Astrocyte (in vitro differentiated cells and primary cell): Measurements from ENCODE around the gene PCA3. TPM values are rescaled to one million over a fixed set of nuclear protein-coding genes. Genes with fewer than 3 reads are reported as not detected.

Experiments
- DNase-seq: peaks from one replicate; pipeline ENCODE4 v3.0.0-alpha.2; 2010; ENCODE audit warnings: low read depth
- FAIRE-seq: peaks from 2 replicates; lab custom pipeline; 2011; peaks lifted over from hg19 to GRCh38; lab: Jason Lieb, UNC
- H2AFZ ChIP-seq: 2 replicates; pipeline ENCODE4 v1.6.0; 2012; ENCODE audit warnings: low read depth, low read length, inconsistent platforms
- H3K27ac ChIP-seq: 2 replicates; pipeline ENCODE4 v1.5.1; 2011; ENCODE audit warnings: low read depth, low read length, inconsistent platforms
- H3K27me3 ChIP-seq: 2 replicates; pipeline ENCODE4 v1.6.0; 2011; ENCODE audit warnings: low read length, inconsistent platforms; ENCODE audit not compliant: insufficient read depth
- H3K36me3 ChIP-seq: 2 replicates; pipeline ENCODE4 v1.5.1; 2011; ENCODE audit warnings: low read length, inconsistent platforms; ENCODE audit not compliant: insufficient read depth
- H3K4me1 ChIP-seq: 2 replicates; pipeline ENCODE4 v1.5.1; 2011; ENCODE audit warnings: low read length, inconsistent platforms; ENCODE audit not compliant: insufficient read depth
- H3K4me2 ChIP-seq: 2 replicates; pipeline ENCODE4 v1.6.0; 2012; ENCODE audit warnings: low read length, inconsistent platforms
- H3K4me3 ChIP-seq: 2 replicates; pipeline ENCODE4 v1.5.1; 2011; ENCODE audit warnings: low read depth, mild to moderate bottlenecking, low read length, inconsistent platforms; ENCODE audit not compliant: insufficient read depth
- H3K79me2 ChIP-seq: 2 replicates; pipeline ENCODE4 v1.6.0; 2012; ENCODE audit warnings: mild to moderate bottlenecking, low read length, inconsistent platforms; ENCODE audit not compliant: insufficient read depth
- H3K9ac ChIP-seq: 2 replicates; pipeline ENCODE4 v1.6.0; 2012; ENCODE audit warnings: mild to moderate bottlenecking, low read length, inconsistent platforms
- H3K9me3 ChIP-seq: 2 replicates; pipeline ENCODE4 v1.5.1; 2012; ENCODE audit warnings: low read depth, mild to moderate bottlenecking, low read length, inconsistent platforms; ENCODE audit not compliant: insufficient read depth
- H4K20me1 ChIP-seq: 2 replicates; pipeline ENCODE4 v1.6.0; 2012; ENCODE audit warnings: low read length, inconsistent platforms; ENCODE audit not compliant: insufficient read depth
- H3K27ac Mint-ChIP-seq: one replicate; pipeline ENCODE4 v1.8.0; 2021; ENCODE audit warnings: mild to moderate bottlenecking, mixed read lengths; ENCODE audit not compliant: unreplicated experiment
- H3K27me3 Mint-ChIP-seq: one replicate; pipeline ENCODE4 v1.8.0; 2021; ENCODE audit warnings: low read depth, mixed read lengths; ENCODE audit not compliant: unreplicated experiment
- H3K36me3 Mint-ChIP-seq: one replicate; pipeline ENCODE4 v1.8.0; 2021; ENCODE audit warnings: low read depth, mixed read lengths; ENCODE audit not compliant: unreplicated experiment
- H3K4me1 Mint-ChIP-seq: one replicate; pipeline ENCODE4 v1.8.0; 2021; ENCODE audit warnings: low read depth, mixed read lengths; ENCODE audit not compliant: unreplicated experiment
- H3K4me3 Mint-ChIP-seq: one replicate; pipeline ENCODE4 v1.8.0; 2021; ENCODE audit warnings: mild to moderate bottlenecking, moderate library complexity, mixed read lengths; ENCODE audit not compliant: unreplicated experiment
- H3K9me3 Mint-ChIP-seq: one replicate; pipeline ENCODE4 v1.8.0; 2021; ENCODE audit warnings: mild to moderate bottlenecking, mixed read lengths; ENCODE audit not compliant: unreplicated experiment
- EZH2 ChIP-seq: IDR thresholded peaks from 2 replicates; pipeline ENCODE4 v1.6.1; 2012; ENCODE audit warnings: mild to moderate bottlenecking, low read length, inconsistent platforms; ENCODE audit not compliant: insufficient read depth
- total RNA-seq: library from RNA; stranded (reverse); gene quantifications from 2 replicates; pipeline ENCODE4 v1.2.1, GENCODE V29; 2021
- TF ChIP-seq, protein P1 (sequence below): IDR thresholded peaks from 2 replicates; pipeline ENCODE4 v1.5.1; 2011; ENCODE audit warnings: low read depth, mild to moderate bottlenecking, inconsistent platforms, low read length, moderate library complexity; ENCODE audit not compliant: insufficient read depth

The PCA3 gene
- total RNA-seq, 1 donor from 2014 or later, result not detected

DNA sequence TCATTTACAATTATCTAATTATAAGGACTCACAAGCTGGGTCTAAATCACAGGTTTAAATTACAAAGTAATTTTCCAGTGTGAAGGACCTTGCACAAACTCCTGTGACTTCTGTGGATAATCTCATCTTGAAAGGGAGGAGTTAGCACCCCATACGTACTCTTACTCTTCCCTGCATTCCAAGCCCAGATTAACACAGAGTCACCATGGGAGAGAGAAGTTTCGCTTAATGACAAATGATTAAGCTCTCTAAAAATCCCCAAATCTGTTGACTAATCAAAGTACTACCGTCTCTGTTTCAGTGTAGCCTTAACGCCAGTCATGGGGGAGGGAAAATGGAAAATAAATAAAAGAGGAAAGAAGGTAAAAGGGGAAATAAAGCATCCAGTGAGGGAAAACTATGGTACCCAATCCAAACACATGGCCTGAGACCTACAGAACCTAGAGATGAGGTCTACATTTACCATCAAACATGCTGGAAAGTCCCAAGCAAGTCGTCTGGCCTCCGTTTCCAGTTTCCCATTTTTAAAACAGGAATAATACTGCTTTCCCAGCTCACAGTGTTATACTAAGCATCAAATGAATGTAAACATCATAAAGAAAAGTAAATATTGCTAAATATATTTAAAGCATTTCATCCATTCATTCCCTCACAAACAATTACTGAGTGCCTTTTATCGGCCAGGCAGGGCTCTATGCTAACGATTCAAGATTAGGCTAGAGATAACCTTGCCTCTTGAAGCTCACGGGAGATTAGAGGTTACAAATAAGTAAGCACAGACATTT is 63.2 kb downstream of the PCA3 start:
- Histone ChIP-seq H3K4me3 (no peak overlapping the region), H3K27ac (no peak overlapping the region), H3K4me2 (no peak overlapping the region), H3K9me3 (no peaks in the 10 kb centered on the region), H3K9ac (no peak overlapping the region), H4K20me1 (no peaks in the 10 kb centered on the region), H2AFZ (no peak overlapping the region), H3K36me3 (no peaks in the 10 kb centered on the region), H3K4me1 (no peaks in the 10 kb centered on the region), H3K27me3 (no peaks in the 10 kb centered on the region), H3K79me2 (no peaks in the 10 kb centered on the region)
- H3K4me3 Mint-ChIP-seq, result no peak overlapping the region
- FAIRE-seq (no peak), DNase-seq (no peak)
- no peaks in the 10 kb centered on the region for H3K4me1 Mint-ChIP-seq
- H3K27me3 Mint-ChIP-seq, result no peaks in the 10 kb centered on the region
- peaks cover 2% of the 10 kb centered on the region for H3K9me3 Mint-ChIP-seq
- TF ChIP-seq, protein P1, sequence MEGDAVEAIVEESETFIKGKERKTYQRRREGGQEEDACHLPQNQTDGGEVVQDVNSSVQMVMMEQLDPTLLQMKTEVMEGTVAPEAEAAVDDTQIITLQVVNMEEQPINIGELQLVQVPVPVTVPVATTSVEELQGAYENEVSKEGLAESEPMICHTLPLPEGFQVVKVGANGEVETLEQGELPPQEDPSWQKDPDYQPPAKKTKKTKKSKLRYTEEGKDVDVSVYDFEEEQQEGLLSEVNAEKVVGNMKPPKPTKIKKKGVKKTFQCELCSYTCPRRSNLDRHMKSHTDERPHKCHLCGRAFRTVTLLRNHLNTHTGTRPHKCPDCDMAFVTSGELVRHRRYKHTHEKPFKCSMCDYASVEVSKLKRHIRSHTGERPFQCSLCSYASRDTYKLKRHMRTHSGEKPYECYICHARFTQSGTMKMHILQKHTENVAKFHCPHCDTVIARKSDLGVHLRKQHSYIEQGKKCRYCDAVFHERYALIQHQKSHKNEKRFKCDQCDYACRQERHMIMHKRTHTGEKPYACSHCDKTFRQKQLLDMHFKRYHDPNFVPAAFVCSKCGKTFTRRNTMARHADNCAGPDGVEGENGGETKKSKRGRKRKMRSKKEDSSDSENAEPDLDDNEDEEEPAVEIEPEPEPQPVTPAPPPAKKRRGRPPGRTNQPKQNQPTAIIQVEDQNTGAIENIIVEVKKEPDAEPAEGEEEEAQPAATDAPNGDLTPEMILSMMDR, result no peak
- no peak for TF ChIP-seq EZH2
- no peak overlapping the region for H3K27ac Mint-ChIP-seq
- peaks cover 2% of the 10 kb centered on the region for H3K36me3 Mint-ChIP-seq

DNA sequence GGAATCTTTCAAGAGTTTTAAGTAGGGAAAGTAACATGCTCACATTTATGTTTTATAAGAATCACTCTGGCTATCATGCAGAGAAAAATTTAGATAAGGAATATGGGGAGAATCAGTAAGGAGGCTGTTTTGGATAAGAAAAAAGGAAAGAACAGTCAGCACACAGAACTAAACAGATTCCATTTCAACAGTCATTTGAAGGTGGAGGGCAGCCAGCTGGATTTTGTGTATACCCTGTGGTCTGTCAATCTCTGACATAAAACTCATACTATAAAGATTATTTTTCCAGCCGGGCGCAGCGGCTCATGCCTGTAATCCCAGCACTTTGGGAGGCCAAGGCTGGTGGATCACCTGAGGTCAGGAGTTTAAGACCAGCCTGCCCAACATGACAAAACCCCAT is 64.2 kb downstream of the PCA3 start:
- Histone ChIP-seq H2AFZ (no peak overlapping the region), H3K4me1 (no peaks in the 10 kb centered on the region), H3K27me3 (no peaks in the 10 kb centered on the region), H3K4me2 (no peak overlapping the region), H3K9ac (no peak overlapping the region), H3K4me3 (no peak overlapping the region), H3K27ac (no peak overlapping the region), H3K79me2 (no peaks in the 10 kb centered on the region), H4K20me1 (no peaks in the 10 kb centered on the region), H3K9me3 (no peaks in the 10 kb centered on the region), H3K36me3 (no peaks in the 10 kb centered on the region)
- TF ChIP-seq, protein P1, result no peak
- no peak for TF ChIP-seq EZH2
- Mint-ChIP-seq H3K27me3 (no peaks in the 10 kb centered on the region), H3K27ac (no peak overlapping the region), H3K4me1 (no peaks in the 10 kb centered on the region), H3K36me3 (peaks cover 2% of the 10 kb centered on the region), H3K4me3 (no peak overlapping the region), H3K9me3 (peaks cover 2% of the 10 kb centered on the region)
- no peak for FAIRE-seq
- no peak for DNase-seq

DNA sequence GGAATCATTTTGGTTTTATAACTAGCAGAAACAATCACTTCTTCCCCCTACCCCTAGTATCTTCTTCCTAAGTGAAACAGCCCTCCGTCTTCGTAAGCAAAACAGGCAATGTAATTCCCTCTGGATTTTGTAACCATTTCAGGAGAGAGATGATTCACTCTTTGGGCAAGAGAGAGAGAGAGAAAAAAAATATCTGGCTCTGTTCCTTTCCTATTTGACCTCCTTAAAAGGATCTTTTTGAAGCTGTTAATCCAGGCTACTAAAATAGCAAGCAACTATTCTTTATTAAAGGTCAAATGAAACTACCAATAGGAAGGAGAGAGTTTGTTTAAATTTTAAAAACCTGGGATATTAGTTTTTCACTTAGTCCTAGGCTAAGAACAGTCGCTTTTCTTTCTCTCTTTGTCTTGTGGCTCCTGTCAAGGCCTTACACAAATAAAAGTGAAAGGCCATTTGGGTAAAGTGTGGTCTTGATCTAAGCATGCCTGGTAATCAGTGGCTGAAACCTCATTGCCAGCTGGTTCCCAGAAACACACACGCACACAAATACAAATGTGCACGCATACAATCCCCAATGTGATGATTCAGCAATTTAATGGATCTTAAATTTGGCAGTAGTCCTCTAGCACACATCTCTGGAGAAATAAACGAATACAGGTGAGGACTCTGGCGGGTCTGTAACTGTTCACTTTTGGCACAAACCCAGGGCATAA is 71.5 kb downstream of the PCA3 start:
- H3K27me3 ChIP-seq, result no peaks in the 10 kb centered on the region
- H3K4me3 Mint-ChIP-seq, result no peak overlapping the region
- peak overlapping the region; percentile 32 for H3K9ac ChIP-seq
- no peaks in the 10 kb centered on the region for H3K27me3 Mint-ChIP-seq
- no peaks in the 10 kb centered on the region for H3K36me3 Mint-ChIP-seq
- no peak for FAIRE-seq
- TF ChIP-seq, protein P1, result no peak
- no peak for TF ChIP-seq EZH2
- DNase-seq, result peak; percentile 95
- no peaks in the 10 kb centered on the region for H3K79me2 ChIP-seq
- H3K27ac Mint-ChIP-seq, result peak overlapping the region; percentile 82
- peak overlapping the region; percentile 62 for H3K4me2 ChIP-seq
- no peak overlapping the region for H3K4me3 ChIP-seq
- H3K4me1 Mint-ChIP-seq, result peaks cover 14% of the 10 kb centered on the region
- H3K36me3 ChIP-seq, result no peaks in the 10 kb centered on the region
- no peaks in the 10 kb centered on the region for H3K9me3 ChIP-seq
- H3K9me3 Mint-ChIP-seq, result no peaks in the 10 kb centered on the region
- peak overlapping the region; percentile 54 for H2AFZ ChIP-seq
- no peaks in the 10 kb centered on the region for H4K20me1 ChIP-seq
- H3K4me1 ChIP-seq, result peaks cover 18% of the 10 kb centered on the region
- H3K27ac ChIP-seq, result peak overlapping the region; percentile 69
